ENCODE results near the gene HDAC10. TPM values are rescaled to one million over a fixed set of nuclear protein-coding genes. Genes with fewer than 3 reads are reported as not detected.

HDAC10 gene
- total RNA-seq, 1 donor from 2014 or later = 42.1 TPM

DNA sequence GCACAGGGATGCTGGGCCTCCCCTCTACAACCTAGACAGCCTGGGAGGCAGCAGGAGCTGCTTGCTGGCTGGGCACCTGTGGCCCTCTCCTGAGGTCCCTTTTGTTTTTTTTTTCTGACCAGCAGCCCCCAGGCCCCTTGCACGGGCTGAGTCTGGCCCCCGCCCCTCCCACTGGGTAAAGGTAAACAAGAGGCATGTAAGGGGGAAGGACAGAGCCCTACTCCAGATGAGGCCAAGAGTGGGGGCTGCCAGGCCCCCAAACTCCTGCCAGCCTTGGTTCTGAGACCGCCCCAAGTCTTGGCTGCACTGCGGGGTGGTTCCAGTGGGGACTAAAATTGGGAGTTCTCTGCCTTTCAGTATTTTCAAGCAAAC lies 47.2 kb upstream of the HDAC10 start:
- Mint-ChIP-seq H3K4me1 (ENCODE audit: unreplicated experiment) (peaks cover 2% of the 10 kb centered on the region), H3K27ac (ENCODE audit: unreplicated experiment) (no peak overlapping the region), H3K27me3 (ENCODE audit: unreplicated experiment) (peaks cover 20% of the 10 kb centered on the region), H3K4me3 (ENCODE audit: unreplicated experiment) (no peak overlapping the region), H3K9me3 (ENCODE audit: unreplicated experiment) (no peaks in the 10 kb centered on the region), H3K36me3 (ENCODE audit: low read depth, unreplicated experiment) (no peaks in the 10 kb centered on the region)
- TF ChIP-seq, protein P1, sequence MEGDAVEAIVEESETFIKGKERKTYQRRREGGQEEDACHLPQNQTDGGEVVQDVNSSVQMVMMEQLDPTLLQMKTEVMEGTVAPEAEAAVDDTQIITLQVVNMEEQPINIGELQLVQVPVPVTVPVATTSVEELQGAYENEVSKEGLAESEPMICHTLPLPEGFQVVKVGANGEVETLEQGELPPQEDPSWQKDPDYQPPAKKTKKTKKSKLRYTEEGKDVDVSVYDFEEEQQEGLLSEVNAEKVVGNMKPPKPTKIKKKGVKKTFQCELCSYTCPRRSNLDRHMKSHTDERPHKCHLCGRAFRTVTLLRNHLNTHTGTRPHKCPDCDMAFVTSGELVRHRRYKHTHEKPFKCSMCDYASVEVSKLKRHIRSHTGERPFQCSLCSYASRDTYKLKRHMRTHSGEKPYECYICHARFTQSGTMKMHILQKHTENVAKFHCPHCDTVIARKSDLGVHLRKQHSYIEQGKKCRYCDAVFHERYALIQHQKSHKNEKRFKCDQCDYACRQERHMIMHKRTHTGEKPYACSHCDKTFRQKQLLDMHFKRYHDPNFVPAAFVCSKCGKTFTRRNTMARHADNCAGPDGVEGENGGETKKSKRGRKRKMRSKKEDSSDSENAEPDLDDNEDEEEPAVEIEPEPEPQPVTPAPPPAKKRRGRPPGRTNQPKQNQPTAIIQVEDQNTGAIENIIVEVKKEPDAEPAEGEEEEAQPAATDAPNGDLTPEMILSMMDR (IDR thresholded peaks at IDR 0.05; ENCODE audit: unreplicated experiment) = no peak
- DNase-seq (ENCODE audit: low spot score) = no peak

DNA sequence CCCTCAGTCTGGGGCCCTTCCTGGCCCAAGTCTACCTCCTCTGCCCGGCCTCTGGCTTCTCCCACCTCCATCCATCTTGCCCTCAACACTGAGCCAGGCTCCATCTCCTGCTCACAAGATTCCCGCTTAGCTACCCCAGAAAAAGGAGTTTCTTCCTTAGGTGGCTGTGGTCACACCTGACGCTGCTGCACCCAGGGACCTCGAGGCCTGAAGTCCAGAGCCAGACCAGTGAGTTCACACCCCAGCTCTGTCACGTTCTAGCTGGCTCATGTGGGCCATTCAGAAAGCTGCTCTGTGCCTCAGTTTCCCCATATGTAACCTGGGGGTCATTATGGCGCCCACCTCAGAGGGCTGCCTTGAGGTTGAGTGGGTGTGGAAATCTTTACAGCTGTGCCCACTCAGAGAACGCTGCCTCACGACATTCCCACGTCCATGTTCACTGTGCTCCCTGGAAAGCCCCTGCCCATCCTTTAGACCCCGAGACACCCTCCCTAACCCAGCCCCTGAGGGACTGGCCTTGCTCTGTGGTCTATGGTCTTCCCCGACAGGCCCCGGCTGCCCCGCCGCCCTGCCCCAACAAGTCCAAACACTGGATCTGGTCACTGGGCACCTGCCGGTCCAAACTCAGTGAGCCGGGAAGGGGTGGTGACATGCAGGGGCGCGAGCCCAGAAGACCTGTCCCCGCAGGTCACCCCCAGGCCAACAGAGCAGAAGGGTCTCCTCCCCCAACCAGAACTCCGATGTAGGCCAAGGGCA lies 46.6 kb upstream of the HDAC10 start:
- no peak for DNase-seq (ENCODE audit: low spot score)
- Mint-ChIP-seq H3K4me3 (ENCODE audit: unreplicated experiment) (no peak overlapping the region), H3K27ac (ENCODE audit: unreplicated experiment) (no peak overlapping the region), H3K36me3 (ENCODE audit: low read depth, unreplicated experiment) (no peaks in the 10 kb centered on the region), H3K4me1 (ENCODE audit: unreplicated experiment) (peaks cover 6% of the 10 kb centered on the region), H3K9me3 (ENCODE audit: unreplicated experiment) (no peaks in the 10 kb centered on the region), H3K27me3 (ENCODE audit: unreplicated experiment) (peaks cover 18% of the 10 kb centered on the region)
- TF ChIP-seq, protein P1 (IDR thresholded peaks at IDR 0.05; ENCODE audit: unreplicated experiment) = no peak

DNA sequence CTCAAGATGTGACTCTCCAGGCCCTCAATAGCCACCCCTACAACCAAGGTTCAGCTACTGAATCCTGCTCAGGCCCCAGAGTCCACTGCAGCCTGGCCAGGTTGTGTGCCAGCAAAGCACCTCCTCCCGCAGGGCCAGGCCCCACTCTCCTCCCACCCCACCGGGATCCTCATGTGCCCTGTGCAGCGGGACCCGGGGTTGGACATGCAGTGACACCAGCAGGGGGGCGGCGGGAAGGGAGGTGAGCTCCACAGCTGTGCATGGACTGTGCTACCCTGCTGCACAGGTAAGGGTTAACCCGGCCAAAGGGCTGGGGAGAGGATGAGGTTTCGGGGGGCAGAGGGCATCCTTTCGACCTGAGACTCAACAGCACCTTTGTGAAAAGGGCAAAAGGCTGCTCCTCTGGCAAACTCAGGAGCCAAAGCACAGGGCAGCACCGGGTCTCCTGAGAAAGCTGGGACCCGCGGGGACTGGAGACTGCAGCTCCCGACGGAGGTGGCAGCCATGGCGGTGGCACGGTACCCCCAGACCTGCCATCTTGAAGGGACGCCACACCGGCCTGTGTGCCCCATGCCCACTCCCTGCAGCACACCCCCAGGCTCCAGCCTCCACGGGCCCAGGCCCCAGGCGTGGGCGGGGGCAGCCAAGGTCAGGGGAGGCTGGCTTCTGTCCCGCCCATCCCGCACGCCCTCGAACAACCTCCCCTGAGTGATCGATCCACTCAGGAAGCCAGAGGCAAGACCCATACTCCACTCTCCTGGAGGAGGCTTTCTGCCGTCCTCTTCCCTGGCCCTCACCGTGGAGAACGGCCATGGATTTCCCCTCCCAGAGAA lies 45.8 kb upstream of the HDAC10 start:
- Mint-ChIP-seq H3K4me3 (ENCODE audit: unreplicated experiment) (no peak overlapping the region), H3K36me3 (ENCODE audit: low read depth, unreplicated experiment) (no peaks in the 10 kb centered on the region), H3K27me3 (ENCODE audit: unreplicated experiment) (peaks cover 14% of the 10 kb centered on the region), H3K9me3 (ENCODE audit: unreplicated experiment) (no peaks in the 10 kb centered on the region), H3K4me1 (ENCODE audit: unreplicated experiment) (peaks cover 8% of the 10 kb centered on the region), H3K27ac (ENCODE audit: unreplicated experiment) (no peak overlapping the region)
- DNase-seq (ENCODE audit: low spot score) = no peak
- TF ChIP-seq, protein P1 (IDR thresholded peaks at IDR 0.05; ENCODE audit: unreplicated experiment) = no peak

DNA sequence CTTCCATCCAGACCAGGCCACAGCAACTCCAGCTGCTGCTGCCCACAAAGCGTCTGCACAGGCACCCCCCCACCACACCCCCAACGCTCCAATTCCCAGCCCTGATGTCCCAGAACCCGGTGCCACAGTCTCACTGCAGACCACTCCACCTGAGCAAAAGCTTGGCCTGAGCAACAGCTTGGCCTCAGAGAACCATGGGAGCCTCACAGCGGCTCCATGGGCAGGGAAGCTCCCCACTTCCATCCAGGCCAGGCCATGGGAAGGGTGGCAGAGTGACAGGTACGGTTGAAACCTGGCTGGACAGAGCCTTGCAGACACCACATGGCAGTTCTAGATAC lies 43.2 kb upstream of the HDAC10 start:
- no peaks in the 10 kb centered on the region for H3K36me3 Mint-ChIP-seq (ENCODE audit: low read depth, unreplicated experiment)
- H3K27ac Mint-ChIP-seq (ENCODE audit: unreplicated experiment) = peak overlapping the region; percentile 36
- no peaks in the 10 kb centered on the region for H3K9me3 Mint-ChIP-seq (ENCODE audit: unreplicated experiment)
- no peak for DNase-seq (ENCODE audit: low spot score)
- peaks cover 14% of the 10 kb centered on the region for H3K27me3 Mint-ChIP-seq (ENCODE audit: unreplicated experiment)
- H3K4me3 Mint-ChIP-seq (ENCODE audit: unreplicated experiment) = no peak overlapping the region
- H3K4me1 Mint-ChIP-seq (ENCODE audit: unreplicated experiment) = peaks cover 8% of the 10 kb centered on the region
- TF ChIP-seq, protein P1 (IDR thresholded peaks at IDR 0.05; ENCODE audit: unreplicated experiment) = no peak

All from endothelial cell (in vitro differentiated cells).